Esophagus muscularis mucosa (tissue), 3 donors: ENCODE measurements around the gene MFN2.

Source experiments
- EP300 ChIP-seq: sonication (generic); formaldehyde crosslinking; IDR thresholded peaks from one replicate; pipeline ENCODE4 v1.6.1; 2017; ENCODE audit warnings: antibody characterized with exemption
- TF ChIP-seq, protein P1 (sequence below), 3 experiments: fragments of 200-600 bp in 2 of 3; fragments of 450-650 bp in 1 of 3; sonication (generic) in 2 of 3; IDR thresholded peaks; one replicate each; pipeline ENCODE4 v1.5.1; 2017 to 2019; ENCODE audit warnings: antibody characterized with exemption in 3 of 3, mild to moderate bottlenecking in 2 of 3, moderate library complexity in 1 of 3

DNA sequence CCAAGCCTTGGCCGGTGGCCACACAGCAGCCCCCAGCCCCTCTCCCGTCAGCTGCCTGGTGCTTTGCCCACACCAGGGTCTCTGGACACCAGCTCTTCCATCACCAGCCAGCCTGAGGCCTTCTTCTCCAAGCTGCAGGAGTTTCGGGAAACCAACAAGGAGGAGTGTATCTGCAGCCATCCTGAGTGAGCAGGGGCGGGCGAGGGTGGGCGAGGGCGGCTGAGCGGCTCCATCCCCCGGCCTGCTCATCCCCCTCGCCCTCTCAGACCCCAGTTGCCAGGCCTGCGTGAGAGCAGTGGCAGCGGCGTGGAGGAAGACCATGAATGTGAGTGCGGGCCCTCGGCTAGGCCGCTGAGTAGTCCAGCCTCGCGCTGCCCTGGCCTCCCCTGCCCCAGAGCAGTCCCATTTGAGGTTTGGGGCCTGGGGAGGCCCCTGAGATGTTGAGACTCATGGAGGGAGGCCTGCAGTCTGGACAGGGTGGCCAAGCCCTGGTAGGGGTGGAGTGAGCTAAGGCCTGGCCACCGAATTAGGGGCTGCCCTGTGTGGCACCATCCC is 48.8 kb downstream of the MFN2 start:
- no peak for TF ChIP-seq EP300
- TF ChIP-seq, protein P1, sequence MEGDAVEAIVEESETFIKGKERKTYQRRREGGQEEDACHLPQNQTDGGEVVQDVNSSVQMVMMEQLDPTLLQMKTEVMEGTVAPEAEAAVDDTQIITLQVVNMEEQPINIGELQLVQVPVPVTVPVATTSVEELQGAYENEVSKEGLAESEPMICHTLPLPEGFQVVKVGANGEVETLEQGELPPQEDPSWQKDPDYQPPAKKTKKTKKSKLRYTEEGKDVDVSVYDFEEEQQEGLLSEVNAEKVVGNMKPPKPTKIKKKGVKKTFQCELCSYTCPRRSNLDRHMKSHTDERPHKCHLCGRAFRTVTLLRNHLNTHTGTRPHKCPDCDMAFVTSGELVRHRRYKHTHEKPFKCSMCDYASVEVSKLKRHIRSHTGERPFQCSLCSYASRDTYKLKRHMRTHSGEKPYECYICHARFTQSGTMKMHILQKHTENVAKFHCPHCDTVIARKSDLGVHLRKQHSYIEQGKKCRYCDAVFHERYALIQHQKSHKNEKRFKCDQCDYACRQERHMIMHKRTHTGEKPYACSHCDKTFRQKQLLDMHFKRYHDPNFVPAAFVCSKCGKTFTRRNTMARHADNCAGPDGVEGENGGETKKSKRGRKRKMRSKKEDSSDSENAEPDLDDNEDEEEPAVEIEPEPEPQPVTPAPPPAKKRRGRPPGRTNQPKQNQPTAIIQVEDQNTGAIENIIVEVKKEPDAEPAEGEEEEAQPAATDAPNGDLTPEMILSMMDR (IDR thresholded peaks at IDR 0.05), result no peak
